T-helper 2 cell treated with Interferon-gamma antibody and Interleukin-4, amounts not matched to agents 5 μg/mL and 100 μg/mL, for 36 hours (primary cell): ENCODE data around the gene GPX4.
A peak's percentile ranks its signal among the peaks of the same experiment; 100 is the strongest.

Source experiments
- DNase-seq: peaks from one replicate; pipeline ENCODE4 v3.0.0; 2021; ENCODE audit warnings: low spot score
- H3K27ac Mint-ChIP-seq: one replicate; pipeline ENCODE4 v1.8.0; 2021; ENCODE audit warnings: mild to moderate bottlenecking, mixed read lengths
- H3K27me3 Mint-ChIP-seq: one replicate; pipeline ENCODE4 v1.8.0; 2021; ENCODE audit warnings: low read depth, mixed read lengths
- H3K36me3 Mint-ChIP-seq: one replicate; pipeline ENCODE4 v1.8.0; 2021; ENCODE audit warnings: low read depth, mixed read lengths
- H3K4me1 Mint-ChIP-seq: one replicate; pipeline ENCODE4 v1.8.0; 2021; ENCODE audit warnings: low read depth, mixed read lengths
- H3K4me3 Mint-ChIP-seq: one replicate; pipeline ENCODE4 v1.8.0; 2022; ENCODE audit warnings: mild to moderate bottlenecking, moderate library complexity, mixed read lengths
- H3K9me3 Mint-ChIP-seq: one replicate; pipeline ENCODE4 v1.8.0; 2021; ENCODE audit warnings: mixed read lengths

GPX4 gene

GRCh38 chr19:1116726-1117581 is 13.2 kb downstream of the GPX4 start:
- H3K9me3 Mint-ChIP-seq, result no peaks in the 10 kb centered on the region
- no peaks in the 10 kb centered on the region for H3K4me1 Mint-ChIP-seq
- H3K4me3 Mint-ChIP-seq, result no peak overlapping the region
- H3K27me3 Mint-ChIP-seq, result no peaks in the 10 kb centered on the region
- no peak for DNase-seq
- H3K27ac Mint-ChIP-seq, result no peak overlapping the region
- H3K36me3 Mint-ChIP-seq, result peaks cover 20% of the 10 kb centered on the region

GRCh38 chr19:1117654-1118053 is 13.9 kb downstream of the GPX4 start:
- H3K27me3 Mint-ChIP-seq, result no peaks in the 10 kb centered on the region
- H3K9me3 Mint-ChIP-seq, result no peaks in the 10 kb centered on the region
- peaks cover 23% of the 10 kb centered on the region for H3K36me3 Mint-ChIP-seq
- no peak for DNase-seq
- H3K4me3 Mint-ChIP-seq, result no peak overlapping the region
- no peaks in the 10 kb centered on the region for H3K4me1 Mint-ChIP-seq
- no peak overlapping the region for H3K27ac Mint-ChIP-seq

- Mint-ChIP-seq H3K27me3 (no peaks in the 10 kb centered on the region), H3K9me3 (no peaks in the 10 kb centered on the region), H3K4me3 (no peak overlapping the region), H3K4me1 (no peaks in the 10 kb centered on the region), H3K36me3 (peaks cover 28% of the 10 kb centered on the region), H3K27ac (no peak overlapping the region)
- DNase-seq, result no peak
These were observed 15.2 kb downstream of the GPX4 start for GRCh38 chr19:1118999-1119398.

GRCh38 chr19:1119475-1120217 is 15.9 kb downstream of the GPX4 start:
- H3K9me3 Mint-ChIP-seq, result no peaks in the 10 kb centered on the region
- H3K4me1 Mint-ChIP-seq, result no peaks in the 10 kb centered on the region
- no peak for DNase-seq
- peaks cover 28% of the 10 kb centered on the region for H3K36me3 Mint-ChIP-seq
- no peak overlapping the region for H3K4me3 Mint-ChIP-seq
- no peaks in the 10 kb centered on the region for H3K27me3 Mint-ChIP-seq
- H3K27ac Mint-ChIP-seq, result no peak overlapping the region

- H3K27ac Mint-ChIP-seq, result no peak overlapping the region
- H3K27me3 Mint-ChIP-seq, result no peaks in the 10 kb centered on the region
- H3K4me1 Mint-ChIP-seq, result no peaks in the 10 kb centered on the region
- peaks cover 31% of the 10 kb centered on the region for H3K36me3 Mint-ChIP-seq
- no peak for DNase-seq
- no peaks in the 10 kb centered on the region for H3K9me3 Mint-ChIP-seq
- no peak overlapping the region for H3K4me3 Mint-ChIP-seq
These were observed 17.6 kb downstream of the GPX4 start for GRCh38 chr19:1121395-1121794.

GRCh38 chr19:1122021-1122971 is 18.5 kb downstream of the GPX4 start:
- peak overlapping the region; percentile 41 for H3K27ac Mint-ChIP-seq

GRCh38 chr19:1122972-1123363 is 19.2 kb downstream of the GPX4 start:
- no peaks in the 10 kb centered on the region for H3K9me3 Mint-ChIP-seq
- H3K36me3 Mint-ChIP-seq, result peaks cover 38% of the 10 kb centered on the region
- no peak overlapping the region for H3K4me3 Mint-ChIP-seq
- H3K4me1 Mint-ChIP-seq, result peaks cover 2% of the 10 kb centered on the region
- peak overlapping the region; percentile 41 for H3K27ac Mint-ChIP-seq
- DNase-seq, result peak; percentile 55
- H3K27me3 Mint-ChIP-seq, result no peaks in the 10 kb centered on the region

More at GRCh38 chr19:1122021-1122971, 18.5 kb downstream of the GPX4 start:
- peaks cover 36% of the 10 kb centered on the region for H3K36me3 Mint-ChIP-seq
- no peaks in the 10 kb centered on the region for H3K4me1 Mint-ChIP-seq
- H3K27me3 Mint-ChIP-seq, result no peaks in the 10 kb centered on the region
- no peak overlapping the region for H3K4me3 Mint-ChIP-seq
- DNase-seq, result no peak
- H3K9me3 Mint-ChIP-seq, result no peaks in the 10 kb centered on the region

GRCh38 chr19:1123381-1123780 is 19.6 kb downstream of the GPX4 start:
- peaks cover 2% of the 10 kb centered on the region for H3K4me1 Mint-ChIP-seq
- H3K9me3 Mint-ChIP-seq, result no peaks in the 10 kb centered on the region
- no peak overlapping the region for H3K4me3 Mint-ChIP-seq
- H3K27me3 Mint-ChIP-seq, result no peaks in the 10 kb centered on the region
- no peak overlapping the region for H3K27ac Mint-ChIP-seq
- DNase-seq, result no peak
- H3K36me3 Mint-ChIP-seq, result peaks cover 38% of the 10 kb centered on the region

- DNase-seq, result no peak
- peaks cover 37% of the 10 kb centered on the region for H3K36me3 Mint-ChIP-seq
- no peak overlapping the region for H3K27ac Mint-ChIP-seq
- H3K4me1 Mint-ChIP-seq, result peaks cover 2% of the 10 kb centered on the region
- H3K9me3 Mint-ChIP-seq, result no peaks in the 10 kb centered on the region
- H3K27me3 Mint-ChIP-seq, result no peaks in the 10 kb centered on the region
- H3K4me3 Mint-ChIP-seq, result no peak overlapping the region
These were observed 20.3 kb downstream of the GPX4 start for GRCh38 chr19:1123885-1124677.

GRCh38 chr19:1125601-1126467 is 22.0 kb downstream of the GPX4 start:
- H3K9me3 Mint-ChIP-seq, result no peaks in the 10 kb centered on the region
- H3K36me3 Mint-ChIP-seq, result peaks cover 32% of the 10 kb centered on the region
- H3K27me3 Mint-ChIP-seq, result no peaks in the 10 kb centered on the region
- H3K27ac Mint-ChIP-seq, result no peak overlapping the region
- no peak overlapping the region for H3K4me3 Mint-ChIP-seq
- H3K4me1 Mint-ChIP-seq, result peaks cover 7% of the 10 kb centered on the region
- DNase-seq, result no peak

GRCh38 chr19:1126984-1127760 is 23.4 kb downstream of the GPX4 start:
- no peaks in the 10 kb centered on the region for H3K27me3 Mint-ChIP-seq
- H3K4me1 Mint-ChIP-seq, result peaks cover 8% of the 10 kb centered on the region
- H3K36me3 Mint-ChIP-seq, result peaks cover 22% of the 10 kb centered on the region
- DNase-seq, result no peak
- no peak overlapping the region for H3K4me3 Mint-ChIP-seq
- no peak overlapping the region for H3K27ac Mint-ChIP-seq
- no peaks in the 10 kb centered on the region for H3K9me3 Mint-ChIP-seq

GRCh38 chr19:1128106-1128505 is 24.3 kb downstream of the GPX4 start:
- DNase-seq, result no peak
- Mint-ChIP-seq H3K27me3 (no peaks in the 10 kb centered on the region), H3K36me3 (peaks cover 17% of the 10 kb centered on the region), H3K4me1 (peaks cover 8% of the 10 kb centered on the region), H3K4me3 (no peak overlapping the region), H3K27ac (no peak overlapping the region), H3K9me3 (no peaks in the 10 kb centered on the region)
